ENCODE results near the gene BMP6.

GRCh38 chr6:7910298-7910653, 184.4 kb downstream of the BMP6 start:
- no peak for TF ChIP-seq EZH2 (IDR thresholded peaks at IDR 0.05; ENCODE audit: insufficient read depth, poor library complexity, severe bottlenecking)
- no peak for TF ChIP-seq EZH2phosphoT487 (IDR thresholded peaks at IDR 0.05; ENCODE audit: insufficient read depth, low read depth)
